NT2/D1 (cell line): ENCODE results near the gene CACNA2D2.
A peak's percentile ranks its signal among the peaks of the same experiment; 100 is the strongest.

Experiments used
- DNase-seq: peaks from one replicate; pipeline ENCODE4 v3.0.0-alpha.2; 2011; ENCODE audit warnings: low read depth, low spot score
- H3K27me3 ChIP-seq: 2 replicates; pipeline ENCODE4 v1.6.0; 2011; ENCODE audit warnings: mild to moderate bottlenecking; ENCODE audit not compliant: insufficient read length, insufficient read depth
- H3K36me3 ChIP-seq: 2 replicates; pipeline ENCODE4 v1.6.1; 2011; ENCODE audit warnings: mild to moderate bottlenecking, low read length, mixed read lengths; ENCODE audit not compliant: insufficient read depth, insufficient read length
- H3K4me1 ChIP-seq: 2 replicates; pipeline ENCODE4 v1.5.1; 2011; ENCODE audit not compliant: insufficient read depth, insufficient read length
- H3K4me3 ChIP-seq: 2 replicates; pipeline ENCODE4 v1.5.1; 2011; ENCODE audit warnings: low read depth; ENCODE audit not compliant: insufficient read length
- H3K9ac ChIP-seq: 2 replicates; pipeline ENCODE4 v1.6.0; 2011; ENCODE audit warnings: low read depth; ENCODE audit not compliant: insufficient read length
- H3K9me3 ChIP-seq: 2 replicates; pipeline ENCODE4 v1.5.1; 2011; ENCODE audit warnings: mild to moderate bottlenecking, low read length; ENCODE audit not compliant: insufficient read depth
- SUZ12 ChIP-seq: IDR thresholded peaks from 2 replicates; pipeline ENCODE4 v1.6.1; 2011; ENCODE audit not compliant: insufficient read length, insufficient read depth; ENCODE audit errors: extremely low read depth
- YY1 ChIP-seq: IDR thresholded peaks from 2 replicates; pipeline ENCODE4 v1.6.1; 2011; ENCODE audit not compliant: insufficient read length, insufficient read depth
- ZNF274 ChIP-seq: IDR thresholded peaks from 2 replicates; pipeline ENCODE4 v1.6.1; 2011; ENCODE audit warnings: mild to moderate bottlenecking, low read depth, low read length

The CACNA2D2 gene

DNA sequence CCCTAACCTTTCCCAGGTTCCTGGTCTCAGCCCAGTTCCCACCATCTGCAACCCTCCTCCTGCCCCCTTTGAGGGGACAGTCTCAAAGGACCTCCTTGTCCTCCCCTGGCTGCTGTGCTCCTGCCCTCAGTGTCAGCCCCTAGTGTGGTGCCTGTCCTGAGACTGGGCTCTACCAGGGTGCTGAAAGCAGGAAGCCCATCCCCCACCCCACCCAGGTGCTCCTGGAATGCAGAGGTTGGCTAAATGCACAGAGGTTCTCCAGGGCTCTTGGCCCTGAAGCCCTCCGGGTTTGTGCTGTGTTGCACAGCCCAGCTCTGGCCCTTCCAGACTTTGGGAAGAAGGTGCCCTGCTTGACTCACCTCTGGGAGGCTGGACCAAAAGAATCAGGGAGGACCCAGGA is 42.3 kb upstream of the CACNA2D2 start:
- peaks cover 35% of the 10 kb centered on the region for H3K4me1 ChIP-seq
- DNase-seq = no peak
- no peaks in the 10 kb centered on the region for H3K27me3 ChIP-seq
- TF ChIP-seq SUZ12 = no peak
- no peak for TF ChIP-seq YY1
- no peak for TF ChIP-seq ZNF274
- H3K9me3 ChIP-seq = no peaks in the 10 kb centered on the region
- no peaks in the 10 kb centered on the region for H3K36me3 ChIP-seq
- no peak overlapping the region for H3K4me3 ChIP-seq
- no peak overlapping the region for H3K9ac ChIP-seq

DNA sequence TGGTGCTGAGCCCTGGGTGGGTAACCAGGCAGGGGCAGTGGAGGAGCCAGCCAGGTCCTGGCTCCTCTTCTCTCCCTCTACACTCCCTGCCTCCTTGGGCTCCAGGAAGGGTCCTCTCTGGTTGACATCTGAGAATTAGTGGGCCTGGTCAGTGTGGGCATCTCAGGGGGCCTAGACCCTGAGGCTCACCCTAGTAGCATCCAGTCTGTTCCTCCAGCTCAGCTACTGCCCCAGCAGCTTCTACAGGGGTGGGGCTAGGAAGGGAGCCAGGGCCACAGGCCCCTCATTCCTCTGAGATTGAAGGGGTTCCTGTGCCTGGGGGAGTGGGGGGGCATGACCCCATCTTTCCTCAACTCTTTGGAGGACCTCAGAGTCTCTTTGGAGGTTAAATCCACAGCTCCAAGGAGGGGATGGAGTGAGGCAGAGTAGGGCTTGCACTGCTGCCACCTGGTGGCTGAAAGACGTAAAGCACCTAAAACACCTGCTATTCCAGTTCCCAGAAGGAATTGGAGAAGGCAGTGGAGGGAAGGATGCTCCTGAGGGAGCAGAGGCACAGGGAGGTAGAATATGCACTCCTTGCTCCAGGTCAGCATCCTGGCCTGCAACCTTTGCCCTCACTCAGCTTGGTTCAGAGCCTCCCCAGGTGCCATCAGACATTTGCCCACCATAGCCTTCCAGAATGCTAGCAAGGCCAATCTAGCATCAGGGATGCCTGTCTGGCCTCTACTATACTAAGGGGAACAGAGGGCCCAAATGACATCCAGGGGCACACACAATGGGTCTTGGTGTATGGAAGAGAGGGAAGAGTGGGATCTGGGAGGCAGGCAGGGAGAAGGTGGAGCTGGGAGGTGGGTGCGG is 39.0 kb upstream of the CACNA2D2 start:
- Histone ChIP-seq H3K9me3 (no peaks in the 10 kb centered on the region), H3K36me3 (no peaks in the 10 kb centered on the region), H3K4me3 (no peak overlapping the region), H3K9ac (no peak overlapping the region), H3K27me3 (no peaks in the 10 kb centered on the region), H3K4me1 (peaks cover 33% of the 10 kb centered on the region)
- TF ChIP-seq SUZ12 = no peak
- no peak for TF ChIP-seq ZNF274
- no peak for TF ChIP-seq YY1
- peak; percentile 77 for DNase-seq

DNA sequence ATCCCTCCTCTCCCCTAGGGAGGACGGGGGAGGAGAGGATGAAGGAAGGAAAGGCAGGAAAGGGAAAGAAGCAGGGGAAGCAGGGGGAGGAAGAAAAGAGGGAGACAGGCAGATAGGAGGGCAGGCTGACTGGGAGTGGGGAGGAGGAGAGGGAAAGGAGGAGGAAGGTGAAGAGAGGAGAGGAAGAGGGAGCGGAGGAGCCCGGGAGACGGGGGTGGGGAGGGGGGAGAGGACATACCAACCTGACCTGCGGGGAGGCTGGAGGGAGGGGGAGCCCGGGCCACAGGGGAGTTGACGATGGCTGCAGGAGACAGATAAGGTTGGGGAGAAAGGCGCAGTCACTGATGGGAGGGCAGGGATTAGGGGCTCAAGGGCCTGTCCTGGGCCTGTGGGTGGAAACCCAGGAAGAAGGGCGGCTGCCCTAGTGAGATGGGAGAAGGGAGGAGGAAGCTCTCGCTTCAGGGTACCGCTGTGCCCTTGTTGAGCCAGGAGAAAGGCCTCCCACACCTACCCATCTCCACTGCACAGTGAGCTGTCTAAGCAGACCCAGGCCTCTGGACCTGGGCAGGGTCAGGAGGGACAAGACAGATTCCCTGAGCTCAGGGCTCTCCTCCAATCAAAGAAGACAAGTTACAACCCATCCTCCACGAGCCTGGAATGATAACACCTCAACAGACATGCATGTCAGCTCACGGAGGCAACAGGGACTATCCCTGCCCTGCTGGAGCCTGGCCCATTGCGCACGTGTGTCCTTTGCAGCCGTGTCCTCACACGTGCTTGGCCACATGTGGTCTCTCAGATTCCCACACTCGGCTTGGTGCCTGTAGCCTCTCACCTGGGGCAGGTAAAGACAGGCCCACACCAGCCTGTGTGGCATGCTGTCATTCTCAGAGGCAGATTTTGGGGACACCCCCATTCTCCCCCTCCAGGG is 36.2 kb upstream of the CACNA2D2 start:
- H3K4me1 ChIP-seq = peaks cover 27% of the 10 kb centered on the region
- TF ChIP-seq ZNF274 (no peak), YY1 (no peak)
- H3K27me3 ChIP-seq = no peaks in the 10 kb centered on the region
- peak overlapping the region; percentile 43 for H3K9ac ChIP-seq
- H3K9me3 ChIP-seq = no peaks in the 10 kb centered on the region
- H3K36me3 ChIP-seq = no peaks in the 10 kb centered on the region
- DNase-seq = no peak
- H3K4me3 ChIP-seq = no peak overlapping the region

DNA sequence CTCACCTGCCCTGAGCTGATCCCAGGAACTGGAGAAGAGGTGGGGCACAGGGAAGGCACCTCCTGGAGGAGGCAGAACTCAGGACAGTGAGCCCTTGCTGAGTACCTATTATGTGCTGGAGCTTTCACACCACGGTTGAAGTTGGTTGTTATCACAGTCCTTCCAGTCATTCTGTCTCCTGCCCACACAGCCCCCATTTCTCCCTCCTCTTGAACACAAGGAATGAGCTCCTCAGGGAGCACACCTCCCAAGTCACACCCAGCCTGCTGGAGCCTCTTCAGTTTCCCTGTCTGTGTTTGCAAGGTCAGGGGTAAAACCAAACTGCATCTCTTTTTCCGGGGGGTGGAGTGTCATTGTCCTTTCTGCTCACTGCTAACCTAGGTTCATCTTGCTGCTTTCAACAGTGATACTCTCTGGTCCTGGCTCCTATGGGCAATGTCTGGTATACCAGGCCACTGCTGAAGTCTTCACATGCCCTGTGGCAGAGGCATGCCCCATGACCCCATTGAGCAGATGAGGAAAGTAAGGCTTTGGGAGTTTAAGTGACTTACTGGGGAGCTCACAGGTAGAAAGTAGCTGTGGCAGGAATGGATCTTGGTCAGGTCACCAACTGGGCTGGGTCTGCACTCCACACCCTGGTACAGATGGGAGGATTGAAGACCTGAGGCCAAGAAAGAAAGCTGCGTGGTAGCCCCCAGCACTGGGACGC is 34.1 kb upstream of the CACNA2D2 start:
- Histone ChIP-seq H3K4me1 (peaks cover 37% of the 10 kb centered on the region), H3K9ac (no peak overlapping the region), H3K27me3 (no peaks in the 10 kb centered on the region), H3K4me3 (no peak overlapping the region), H3K36me3 (no peaks in the 10 kb centered on the region), H3K9me3 (no peaks in the 10 kb centered on the region)
- no peak for DNase-seq
- TF ChIP-seq YY1 = no peak
- TF ChIP-seq SUZ12 = no peak
- TF ChIP-seq ZNF274 = no peak

DNA sequence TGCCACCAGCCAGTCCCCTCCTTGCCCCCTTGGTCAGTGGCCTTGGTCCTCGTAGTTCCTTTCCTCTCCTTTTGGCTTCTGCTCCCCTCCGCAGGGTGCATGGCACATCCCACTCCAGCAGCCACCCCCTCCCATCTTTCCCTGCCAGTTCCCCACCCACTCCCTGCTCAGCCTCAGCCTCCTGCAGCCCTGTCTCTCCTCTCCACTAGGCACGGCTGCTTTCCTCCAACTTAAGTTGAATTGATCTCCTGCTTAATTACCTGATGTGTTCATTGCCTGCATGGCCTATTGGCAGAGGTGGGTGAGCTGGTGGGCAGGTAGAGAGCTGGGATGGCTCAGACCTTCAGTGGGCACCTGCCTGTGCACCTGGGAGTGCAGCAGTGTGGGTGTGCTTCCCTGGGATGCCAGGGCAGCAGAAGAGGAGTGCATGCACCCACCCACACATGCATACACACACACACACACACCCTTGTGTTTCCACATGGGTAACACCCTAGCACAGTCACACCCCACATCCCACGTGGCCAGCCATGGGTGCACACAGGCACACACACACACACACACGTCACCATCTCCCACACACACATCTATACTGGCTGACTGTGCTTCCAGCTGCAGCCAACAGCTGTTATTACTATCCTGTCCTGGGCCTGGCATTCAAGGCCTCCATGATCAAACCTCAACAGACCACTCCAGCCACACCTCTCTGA is 33.2 kb upstream of the CACNA2D2 start:
- peaks cover 37% of the 10 kb centered on the region for H3K4me1 ChIP-seq
- no peaks in the 10 kb centered on the region for H3K36me3 ChIP-seq
- no peak overlapping the region for H3K4me3 ChIP-seq
- H3K9me3 ChIP-seq = no peaks in the 10 kb centered on the region
- no peak for TF ChIP-seq YY1
- no peak for TF ChIP-seq ZNF274
- no peak for TF ChIP-seq SUZ12
- no peak overlapping the region for H3K9ac ChIP-seq
- no peak for DNase-seq
- no peaks in the 10 kb centered on the region for H3K27me3 ChIP-seq

DNA sequence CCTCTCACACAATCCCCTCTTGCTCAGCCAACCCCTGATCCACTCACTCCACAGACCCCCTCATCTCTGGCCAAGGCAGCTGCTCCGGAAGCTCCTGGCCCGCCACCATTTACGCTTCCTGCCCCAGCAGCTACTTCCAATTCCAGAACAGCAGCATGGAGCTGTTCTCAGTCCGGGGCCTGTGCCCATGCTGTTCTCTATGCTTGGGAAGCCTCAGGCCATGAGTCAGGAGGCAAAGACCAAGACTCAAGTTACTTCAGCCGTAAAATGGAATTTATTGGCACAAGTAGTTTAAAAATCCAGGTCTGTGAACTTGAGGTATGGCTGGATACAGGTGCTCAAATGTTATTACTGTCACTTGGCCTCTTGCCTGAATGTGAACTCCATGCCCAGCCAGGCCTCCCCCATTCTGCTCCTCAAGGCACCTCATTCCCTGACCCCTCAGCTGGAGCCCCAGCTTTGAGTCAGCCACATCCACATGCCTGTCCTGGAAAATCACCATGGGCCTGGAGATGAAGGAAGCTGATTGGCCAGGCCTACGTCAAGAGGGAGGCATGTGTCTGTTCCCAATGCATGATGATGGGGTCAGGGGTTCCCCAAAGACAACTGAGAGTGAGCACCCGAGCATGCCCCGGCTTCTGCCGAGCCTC is 31.4 kb upstream of the CACNA2D2 start:
- H3K9me3 ChIP-seq = no peaks in the 10 kb centered on the region
- no peak overlapping the region for H3K4me3 ChIP-seq
- no peak for DNase-seq
- H3K9ac ChIP-seq = no peak overlapping the region
- no peaks in the 10 kb centered on the region for H3K36me3 ChIP-seq
- peaks cover 29% of the 10 kb centered on the region for H3K4me1 ChIP-seq
- peaks cover 7% of the 10 kb centered on the region for H3K27me3 ChIP-seq
- TF ChIP-seq ZNF274 = no peak
- no peak for TF ChIP-seq YY1
- TF ChIP-seq SUZ12 = no peak
